GM23248 (cell line): ENCODE measurements around the gene LCN6. TPM values are rescaled to one million over a fixed set of nuclear protein-coding genes. Genes with fewer than 3 reads are reported as not detected.
"Not testable (repeated sequence)": the region's sequence is repeated elsewhere in the genome, so short reads cannot be mapped to it uniquely, and the experiment has no call there.

ENCODE experiments used
- DNase-seq: peaks from one replicate; pipeline ENCODE4 v3.0.0-alpha.2; 2015
- H2AFZ ChIP-seq: fragments of 200-600 bp; sonication (generic); 2 replicates; pipeline ENCODE4 v1.6.1; 2016; ENCODE audit warnings: antibody characterized with exemption
- H3F3A ChIP-seq: fragments of 200-600 bp; sonication (generic); 2 replicates; pipeline ENCODE4 v1.6.1; 2016; ENCODE audit warnings: mild to moderate bottlenecking, antibody characterized with exemption, mixed run types; ENCODE audit not compliant: insufficient read depth
- H3K27ac ChIP-seq: fragments of 200-600 bp; sonication (generic); 2 replicates; pipeline ENCODE4 v1.5.1; 2016; ENCODE audit warnings: mild to moderate bottlenecking
- H3K27me3 ChIP-seq: fragments of 200-600 bp; sonication (generic); replicated peaks from 2 replicates; pipeline ENCODE4 v1.6.1; 2016; ENCODE audit warnings: mild to moderate bottlenecking; ENCODE audit not compliant: insufficient read depth
- H3K36me3 ChIP-seq: fragments of 200-600 bp; sonication (generic); 2 replicates; pipeline ENCODE4 v1.6.1; 2016; ENCODE audit warnings: low read depth, mild to moderate bottlenecking
- H3K4me1 ChIP-seq: fragments of 200-600 bp; sonication (generic); 2 replicates; pipeline ENCODE4 v1.6.1; 2016; ENCODE audit warnings: mild to moderate bottlenecking; ENCODE audit not compliant: insufficient read depth
- H3K4me2 ChIP-seq: fragments of 200-600 bp; sonication (generic); one replicate; pipeline ENCODE4 v1.6.1; 2016; ENCODE audit warnings: mild to moderate bottlenecking; ENCODE audit not compliant: unreplicated experiment
- H3K4me3 ChIP-seq: fragments of 200-600 bp; sonication (generic); 2 replicates; pipeline ENCODE4 v1.5.1; 2016; ENCODE audit warnings: mild to moderate bottlenecking
- H3K79me2 ChIP-seq: fragments of 200-600 bp; sonication (generic); 2 replicates; pipeline ENCODE4 v1.6.1; 2016; ENCODE audit warnings: mild to moderate bottlenecking; ENCODE audit not compliant: insufficient read depth
- H3K9ac ChIP-seq: fragments of 200-600 bp; sonication (generic); 2 replicates; pipeline ENCODE4 v1.6.1; 2016; ENCODE audit warnings: mild to moderate bottlenecking
- H3K9me2 ChIP-seq: fragments of 200-600 bp; sonication (generic); 2 replicates; pipeline ENCODE4 v1.6.1; 2016; ENCODE audit warnings: mixed run types, mild to moderate bottlenecking, moderate library complexity; ENCODE audit not compliant: insufficient read depth
- H3K9me3 ChIP-seq: fragments of 200-600 bp; sonication (generic); one replicate; pipeline ENCODE4 v1.6.1; 2017; ENCODE audit warnings: low read depth
- H4K20me1 ChIP-seq: fragments of 200-600 bp; sonication (generic); 2 replicates; pipeline ENCODE4 v1.6.0; 2016; ENCODE audit not compliant: insufficient read depth
- EZH2 ChIP-seq: fragments of 200-600 bp; sonication (generic); IDR thresholded peaks from 2 replicates; pipeline ENCODE4 v1.6.1; 2018; ENCODE audit warnings: antibody characterized with exemption, mild to moderate bottlenecking; ENCODE audit not compliant: insufficient read depth, poor library complexity, severe bottlenecking
- EZH2phosphoT487 ChIP-seq: fragments of 200-600 bp; sonication (generic); IDR thresholded peaks from 2 replicates; pipeline ENCODE4 v1.6.1; 2018; ENCODE audit warnings: antibody characterized with exemption, moderate library complexity, mild to moderate bottlenecking, low read depth; ENCODE audit not compliant: insufficient read depth
- WGBS, 2 experiments: methylation state at CpG; one replicate each; pipeline ENCODE4 v1.1.6; 2015 to 2017; ENCODE audit warnings: low lambda C conversion rate in 2 of 2, low coverage in 1 of 2; ENCODE audit errors: missing lambda C conversion rate in 2 of 2; 5-methylcytosine and 5-hydroxymethylcytosine counted together
- in situ Hi-C: fragments of 300-500 bp; cut with MboI; formaldehyde crosslinking; loops from 2 replicates; pipeline ENCODE4 v1.15.0; 2020
- polyA plus RNA-seq: library from polyadenylated mRNA; unstranded; fragments of >200 nt; fragmentation: Nextera tagmentation; extraction: Ambion mirVana; gene quantifications from 2 replicates; pipeline ENCODE4 v1.2.1, GENCODE V29; 2016
- total RNA-seq: library from RNA; depleted of rRNA; stranded (reverse); fragments of >200 nt; shearing (Covaris generic); gene quantifications from 2 replicates; pipeline ENCODE4 v1.2.3, GENCODE V29; 2014

Gene LCN6
- total and polyA plus RNA-seq, 2 experiments from 2014 or later = not detected

GRCh38 chr9:136707849-136708517 lies 40.3 kb downstream of the LCN6 start:
- H3K27ac ChIP-seq = no peak overlapping the region
- 0 out of 2 replicates have a peak, but pooled peaks cover 14% of the 10 kb centered on the region for H3F3A ChIP-seq
- no peak overlapping the region for H3K4me2 ChIP-seq
- H3K9ac ChIP-seq = no peak overlapping the region
- DNase-seq = no peak
- WGBS, 2 experiments = 81% methylated on average over 22 of the region's 22 CpGs
- no peak for TF ChIP-seq EZH2
- TF ChIP-seq EZH2phosphoT487 = no peak
- H3K9me3 ChIP-seq = no peaks in the 10 kb centered on the region
- H4K20me1 ChIP-seq = no peaks in the 10 kb centered on the region
- no peaks in the 10 kb centered on the region for H3K36me3 ChIP-seq
- H3K4me1 ChIP-seq = peaks cover 7% of the 10 kb centered on the region; the same call in 1 of the 2 replicates
- no peak overlapping the region for H3K4me3 ChIP-seq
- no peak overlapping the region for H2AFZ ChIP-seq
- no peaks in the 10 kb centered on the region for H3K9me2 ChIP-seq
- H3K79me2 ChIP-seq = no peaks in the 10 kb centered on the region
- in situ Hi-C loops = no loop called here
- peaks cover 11% of the 10 kb centered on the region; the same call in 1 of the 2 replicates for H3K27me3 ChIP-seq

- no peaks in the 10 kb centered on the region for H3K9me3 ChIP-seq
- peaks cover 7% of the 10 kb centered on the region; the same call in 1 of the 2 replicates for H3K27me3 ChIP-seq
- H3K9ac ChIP-seq = no peak overlapping the region
- no peaks in the 10 kb centered on the region for H3K36me3 ChIP-seq
- H3K4me1 ChIP-seq = peaks cover 7% of the 10 kb centered on the region; the same call in 1 of the 2 replicates
- no peak overlapping the region for H2AFZ ChIP-seq
- no peak for DNase-seq
- no peaks in the 10 kb centered on the region for H3K9me2 ChIP-seq
- TF ChIP-seq EZH2 = no peak
- no peak for TF ChIP-seq EZH2phosphoT487
- H3K27ac ChIP-seq = no peak overlapping the region
- H3K4me2 ChIP-seq = no peak overlapping the region
- 92 to 93% methylated on average over 6 to 7 of the region's 7 CpGs for WGBS, 2 experiments
- H3K79me2 ChIP-seq = no peaks in the 10 kb centered on the region
- H3K4me3 ChIP-seq = no peak overlapping the region
- in situ Hi-C loops = no loop called here
- no peaks in the 10 kb centered on the region for H4K20me1 ChIP-seq
- H3F3A ChIP-seq = 0 out of 2 replicates have a peak, but pooled peaks cover 14% of the 10 kb centered on the region
Observed at GRCh38 chr9:136707011-136707410, 41.3 kb downstream of the LCN6 start.

GRCh38 chr9:136705564-136705963 lies 42.8 kb downstream of the LCN6 start:
- TF ChIP-seq EZH2phosphoT487 (no peak), EZH2 (no peak)
- in situ Hi-C loops = no loop called here
- Histone ChIP-seq H3K4me2 (no peak overlapping the region), H3F3A (0 out of 2 replicates have a peak, but pooled peaks cover 1% of the 10 kb centered on the region), H3K9ac (no peak overlapping the region), H3K27ac (no peak overlapping the region), H3K27me3 (peaks cover 7% of the 10 kb centered on the region; the same call in 1 of the 2 replicates), H3K4me3 (no peak overlapping the region), H4K20me1 (no peaks in the 10 kb centered on the region), H3K9me2 (no peaks in the 10 kb centered on the region), H3K36me3 (no peaks in the 10 kb centered on the region), H3K79me2 (no peaks in the 10 kb centered on the region), H3K4me1 (peaks cover 3% of the 10 kb centered on the region; the same call in 1 of the 2 replicates), H2AFZ (no peak overlapping the region), H3K9me3 (no peaks in the 10 kb centered on the region)
- no peak for DNase-seq
- WGBS, 2 experiments = 40 to 41% methylated on average over 7 of the region's 7 CpGs

- H3K9me3 ChIP-seq, H3K4me1 ChIP-seq, H2AFZ ChIP-seq, H3K27me3 ChIP-seq, H3K9ac ChIP-seq, H4K20me1 ChIP-seq, H3K4me2 ChIP-seq, H3K9me2 ChIP-seq, H3K36me3 ChIP-seq, H3K79me2 ChIP-seq, H3K4me3 ChIP-seq, DNase-seq, H3K27ac ChIP-seq, H3F3A ChIP-seq, in situ Hi-C loops: not testable (repeated sequence)
- WGBS, 2 experiments = 89 to 95% methylated on average over 8 of the region's 8 CpGs
Observed at GRCh38 chr9:136704741-136705140, 43.6 kb downstream of the LCN6 start.
